ENCODE measurements around the gene UPP2.

DNA sequence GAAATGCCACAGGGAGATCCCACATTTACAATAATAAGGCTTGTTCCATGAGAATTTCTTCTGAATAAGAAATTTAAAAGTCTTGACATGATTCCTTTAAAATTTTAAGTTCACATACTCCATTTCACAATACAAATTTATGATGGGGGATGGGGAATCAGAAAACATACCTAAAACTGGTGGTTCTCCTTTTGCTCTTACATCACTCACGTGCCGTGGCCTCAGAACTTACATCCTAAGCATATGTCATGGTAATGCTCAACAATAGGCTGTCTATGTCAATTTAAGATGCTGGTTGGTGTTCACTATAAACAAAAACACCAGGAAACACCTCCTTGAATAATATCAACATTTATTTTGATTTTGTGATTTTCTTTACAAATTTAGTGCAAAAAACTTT lies 12.8 kb downstream of the UPP2 start:
- TF ChIP-seq, protein P1, sequence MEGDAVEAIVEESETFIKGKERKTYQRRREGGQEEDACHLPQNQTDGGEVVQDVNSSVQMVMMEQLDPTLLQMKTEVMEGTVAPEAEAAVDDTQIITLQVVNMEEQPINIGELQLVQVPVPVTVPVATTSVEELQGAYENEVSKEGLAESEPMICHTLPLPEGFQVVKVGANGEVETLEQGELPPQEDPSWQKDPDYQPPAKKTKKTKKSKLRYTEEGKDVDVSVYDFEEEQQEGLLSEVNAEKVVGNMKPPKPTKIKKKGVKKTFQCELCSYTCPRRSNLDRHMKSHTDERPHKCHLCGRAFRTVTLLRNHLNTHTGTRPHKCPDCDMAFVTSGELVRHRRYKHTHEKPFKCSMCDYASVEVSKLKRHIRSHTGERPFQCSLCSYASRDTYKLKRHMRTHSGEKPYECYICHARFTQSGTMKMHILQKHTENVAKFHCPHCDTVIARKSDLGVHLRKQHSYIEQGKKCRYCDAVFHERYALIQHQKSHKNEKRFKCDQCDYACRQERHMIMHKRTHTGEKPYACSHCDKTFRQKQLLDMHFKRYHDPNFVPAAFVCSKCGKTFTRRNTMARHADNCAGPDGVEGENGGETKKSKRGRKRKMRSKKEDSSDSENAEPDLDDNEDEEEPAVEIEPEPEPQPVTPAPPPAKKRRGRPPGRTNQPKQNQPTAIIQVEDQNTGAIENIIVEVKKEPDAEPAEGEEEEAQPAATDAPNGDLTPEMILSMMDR (IDR thresholded peaks at IDR 0.05; ENCODE audit: low read depth, low read length, missing input control) = no peak
- TF ChIP-seq, protein P2, sequence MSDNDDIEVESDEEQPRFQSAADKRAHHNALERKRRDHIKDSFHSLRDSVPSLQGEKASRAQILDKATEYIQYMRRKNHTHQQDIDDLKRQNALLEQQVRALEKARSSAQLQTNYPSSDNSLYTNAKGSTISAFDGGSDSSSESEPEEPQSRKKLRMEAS (IDR thresholded peaks at IDR 0.05) = no peak
- no peak for TF ChIP-seq YY1 (IDR thresholded peaks at IDR 0.05)
